Fibroblast of lung (primary cell): ENCODE results near the gene NDUFS7.

ENCODE experiments used
- EZH2 ChIP-seq: IDR thresholded peaks from 2 replicates; pipeline ENCODE4 v1.5.1; 2012; ENCODE audit warnings: low read length, control low read depth, mild to moderate bottlenecking; ENCODE audit errors: missing control alignments
- TF ChIP-seq, protein P1 (sequence below), 2 donors: IDR thresholded peaks in 1 of 2; conservative IDR thresholded peaks in 1 of 2; 1 replicate in 1 of 2; 2 replicates in 1 of 2; pipeline ENCODE4 v1.5.1; 2011 to 2012; ENCODE audit warnings: low read length in 2 of 2, control low read depth in 1 of 2, inconsistent platforms in 1 of 2, low read depth in 1 of 2, mild to moderate bottlenecking in 1 of 2

DNA sequence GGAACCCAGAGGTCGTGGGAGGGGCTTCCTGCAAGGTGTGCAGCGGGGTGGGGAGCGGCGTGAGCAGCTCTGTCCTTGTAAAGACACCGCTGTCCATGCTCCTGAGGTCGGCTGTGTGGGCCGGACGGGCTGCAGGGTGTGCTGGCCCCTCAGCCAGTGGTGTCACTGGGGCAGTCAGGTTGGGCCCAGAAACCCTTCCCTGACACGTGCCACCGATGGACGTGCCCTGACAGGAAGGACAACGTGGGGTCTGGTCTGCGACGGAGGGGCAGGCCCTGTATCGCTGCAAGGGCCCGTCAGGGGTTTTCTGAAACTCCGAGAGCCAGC, 50.3 kb downstream of the NDUFS7 start:
- TF ChIP-seq, protein P1, sequence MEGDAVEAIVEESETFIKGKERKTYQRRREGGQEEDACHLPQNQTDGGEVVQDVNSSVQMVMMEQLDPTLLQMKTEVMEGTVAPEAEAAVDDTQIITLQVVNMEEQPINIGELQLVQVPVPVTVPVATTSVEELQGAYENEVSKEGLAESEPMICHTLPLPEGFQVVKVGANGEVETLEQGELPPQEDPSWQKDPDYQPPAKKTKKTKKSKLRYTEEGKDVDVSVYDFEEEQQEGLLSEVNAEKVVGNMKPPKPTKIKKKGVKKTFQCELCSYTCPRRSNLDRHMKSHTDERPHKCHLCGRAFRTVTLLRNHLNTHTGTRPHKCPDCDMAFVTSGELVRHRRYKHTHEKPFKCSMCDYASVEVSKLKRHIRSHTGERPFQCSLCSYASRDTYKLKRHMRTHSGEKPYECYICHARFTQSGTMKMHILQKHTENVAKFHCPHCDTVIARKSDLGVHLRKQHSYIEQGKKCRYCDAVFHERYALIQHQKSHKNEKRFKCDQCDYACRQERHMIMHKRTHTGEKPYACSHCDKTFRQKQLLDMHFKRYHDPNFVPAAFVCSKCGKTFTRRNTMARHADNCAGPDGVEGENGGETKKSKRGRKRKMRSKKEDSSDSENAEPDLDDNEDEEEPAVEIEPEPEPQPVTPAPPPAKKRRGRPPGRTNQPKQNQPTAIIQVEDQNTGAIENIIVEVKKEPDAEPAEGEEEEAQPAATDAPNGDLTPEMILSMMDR (conservative IDR thresholded peaks at IDR 0.05 in 1 of 2, IDR thresholded peaks at IDR 0.05 in 1 of 2; ENCODE audit: low read depth in 1 of 2, low read length in 2 of 2) = no peak
- TF ChIP-seq EZH2 = no peak
